ENCODE results near the gene KDM8. TPM values are rescaled to one million over a fixed set of nuclear protein-coding genes. Genes with fewer than 3 reads are reported as not detected.

The KDM8 gene
- total RNA-seq, 4 donors from 2014 or later, result 4.4 to 14.2 (median 9.2) TPM

DNA sequence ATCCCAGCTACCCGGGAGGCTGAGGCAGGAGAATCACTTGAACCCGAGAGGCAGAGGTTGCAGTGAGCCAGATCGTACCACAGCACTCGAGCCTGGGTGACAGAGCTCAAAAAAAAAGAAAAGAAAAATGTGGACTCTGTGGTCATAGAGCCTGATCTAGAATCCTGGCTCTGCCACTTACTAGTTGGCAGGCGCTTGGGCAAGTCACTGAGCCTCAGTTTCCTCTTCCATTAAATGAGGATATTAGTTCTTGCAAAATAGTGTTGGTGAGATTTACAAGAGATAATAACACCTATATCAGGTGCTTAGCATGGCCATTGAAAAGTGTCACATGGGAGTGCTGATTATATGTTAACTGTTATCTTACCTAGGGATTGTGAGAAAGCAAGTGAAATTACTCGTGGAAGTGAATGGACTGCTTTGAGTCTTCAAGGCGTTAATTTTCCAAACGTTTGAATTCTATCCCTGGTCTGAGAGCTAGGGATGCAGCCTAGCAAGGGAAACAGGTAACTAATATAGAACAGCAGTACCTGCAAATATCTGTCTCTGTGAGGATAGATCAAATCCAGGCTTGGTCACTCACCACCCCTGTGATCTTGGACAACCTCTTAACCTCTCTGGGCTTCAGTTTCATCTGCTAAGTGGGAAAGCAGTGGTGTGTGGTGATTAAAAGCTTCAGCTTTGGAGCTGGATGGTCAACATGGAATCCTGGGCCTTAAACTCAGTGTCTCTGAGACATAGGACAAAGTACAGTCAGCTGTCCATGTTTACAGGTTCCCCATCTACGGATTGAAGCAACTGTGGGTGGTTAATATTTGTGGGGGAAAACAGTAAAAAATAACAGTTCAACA, 66.2 kb downstream of the KDM8 start:
- H3K4me3 ChIP-seq, result peak overlapping the region in 3 of 4 donors; percentile 72 to 94 (median 85)
- WGBS, 2 donors (ENCODE audit: low coverage in 1 of 2), result 76 to 79% methylated on average over 9 of the region's 9 CpGs
- H3K36me3 ChIP-seq, result no peaks in the 10 kb centered on the region
- no peak for DNase-seq
- peak overlapping the region in 3 of 4 donors; percentile 84 to 91 (median 89) for H3K27ac ChIP-seq
- H3K4me1 ChIP-seq, result peaks cover 5 to 32% (median 13%) of the 10 kb centered on the region in 4 donors
- intact Hi-C loops (cut with DNase I; ENCODE audit: low total_unique reads) (no loop called here), in situ Hi-C loops (cut with MboI; ENCODE audit: low pct_ligation_motif_present in 1 of 4, low pct_unique_long_range_greater_than_20kb in 1 of 4, low sequenced_read_pairs in 3 of 4) (no loop called here)
- no peak for TF ChIP-seq EP300 (IDR thresholded peaks at IDR 0.05; ENCODE audit: low read depth)
- TF ChIP-seq POLR2A (IDR thresholded peaks at IDR 0.05), result no peak
- TF ChIP-seq POLR2AphosphoS5 (IDR thresholded peaks at IDR 0.05), result no peak
- TF ChIP-seq, protein P1, sequence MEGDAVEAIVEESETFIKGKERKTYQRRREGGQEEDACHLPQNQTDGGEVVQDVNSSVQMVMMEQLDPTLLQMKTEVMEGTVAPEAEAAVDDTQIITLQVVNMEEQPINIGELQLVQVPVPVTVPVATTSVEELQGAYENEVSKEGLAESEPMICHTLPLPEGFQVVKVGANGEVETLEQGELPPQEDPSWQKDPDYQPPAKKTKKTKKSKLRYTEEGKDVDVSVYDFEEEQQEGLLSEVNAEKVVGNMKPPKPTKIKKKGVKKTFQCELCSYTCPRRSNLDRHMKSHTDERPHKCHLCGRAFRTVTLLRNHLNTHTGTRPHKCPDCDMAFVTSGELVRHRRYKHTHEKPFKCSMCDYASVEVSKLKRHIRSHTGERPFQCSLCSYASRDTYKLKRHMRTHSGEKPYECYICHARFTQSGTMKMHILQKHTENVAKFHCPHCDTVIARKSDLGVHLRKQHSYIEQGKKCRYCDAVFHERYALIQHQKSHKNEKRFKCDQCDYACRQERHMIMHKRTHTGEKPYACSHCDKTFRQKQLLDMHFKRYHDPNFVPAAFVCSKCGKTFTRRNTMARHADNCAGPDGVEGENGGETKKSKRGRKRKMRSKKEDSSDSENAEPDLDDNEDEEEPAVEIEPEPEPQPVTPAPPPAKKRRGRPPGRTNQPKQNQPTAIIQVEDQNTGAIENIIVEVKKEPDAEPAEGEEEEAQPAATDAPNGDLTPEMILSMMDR (IDR thresholded peaks at IDR 0.05), result no peak
- H3K9me3 ChIP-seq, result no peaks in the 10 kb centered on the region
- H3K27me3 ChIP-seq, result no peaks in the 10 kb centered on the region

DNA sequence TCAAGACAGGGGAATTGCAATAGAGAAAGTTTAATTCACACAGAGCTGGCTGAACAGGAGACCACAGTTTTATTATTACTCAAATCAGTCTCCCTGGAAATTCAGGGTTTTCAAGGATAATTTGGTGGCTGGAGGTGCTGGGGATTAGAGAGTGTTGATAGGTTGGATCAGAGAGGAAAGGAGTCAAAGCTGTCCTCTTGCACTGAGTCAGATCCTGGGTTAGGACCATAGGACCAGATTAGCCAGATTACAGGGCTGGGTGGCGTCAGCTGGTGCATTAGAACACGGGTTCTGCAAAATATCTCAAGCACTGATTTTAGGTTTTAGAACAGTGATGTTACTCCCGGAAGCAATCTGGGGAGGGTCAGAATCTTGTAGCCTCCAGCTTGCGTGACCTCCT, 67.0 kb downstream of the KDM8 start:
- H3K4me1 ChIP-seq, result peaks cover 5 to 32% (median 13%) of the 10 kb centered on the region in 4 donors
- H3K4me3 ChIP-seq, result no peak overlapping the region
- H3K27ac ChIP-seq, result no peak overlapping the region
- H3K27me3 ChIP-seq, result no peaks in the 10 kb centered on the region
- DNase-seq, result no peak
- TF ChIP-seq POLR2AphosphoS5 (IDR thresholded peaks at IDR 0.05) (no peak), EP300 (IDR thresholded peaks at IDR 0.05; ENCODE audit: low read depth) (no peak), POLR2A (IDR thresholded peaks at IDR 0.05) (no peak)
- TF ChIP-seq, protein P1 (IDR thresholded peaks at IDR 0.05), result no peak
- H3K36me3 ChIP-seq, result no peaks in the 10 kb centered on the region
- intact Hi-C loops (cut with DNase I; ENCODE audit: low total_unique reads) (no loop called here), in situ Hi-C loops (cut with MboI; ENCODE audit: low pct_ligation_motif_present in 1 of 4, low pct_unique_long_range_greater_than_20kb in 1 of 4, low sequenced_read_pairs in 3 of 4) (no loop called here)
- H3K9me3 ChIP-seq, result no peaks in the 10 kb centered on the region
- WGBS, 2 donors (ENCODE audit: low coverage in 1 of 2), result 80 to 90% methylated on average over 2 to 4 of the region's 4 CpGs

Other genes with a start within 250 kb of the KDM8 start
- not detected for gene C16orf82, start 136.6 kb upstream of the KDM8 start, total RNA-seq
- 10 to 100 TPM in 3 of 4 donors, 1 to 10 TPM in 1; 6.2 to 90.8 (median 27.2) TPM for gene NSMCE1, start 65.2 kb downstream of the KDM8 start, total RNA-seq
- 100 to 1,000 TPM; 106 to 235 (median 156) TPM for gene IL4R, start 110.4 kb downstream of the KDM8 start, total RNA-seq
- gene IL21R, start 198.6 kb downstream of the KDM8 start, total RNA-seq, result 1 to 10 TPM in 1 of 4 donors, under 1 TPM in 2, not detected in 1; 0.20 to 1.1 (median 0.27) TPM

Measured in transverse colon (tissue), 4 donors.